Bronchial epithelial cell (primary cell): ENCODE measurements around the gene TRAPPC13. TPM values are rescaled to one million over a fixed set of nuclear protein-coding genes. Genes with fewer than 3 reads are reported as not detected.
"Not testable (repeated sequence)": the region's sequence is repeated elsewhere in the genome, so short reads cannot be mapped to it uniquely, and the experiment has no call there.

Source experiments
- DNase-seq: peaks from one replicate; pipeline ENCODE4 v3.0.0-alpha.2; 2010; ENCODE audit warnings: low read depth
- FAIRE-seq: peaks from 2 replicates; lab custom pipeline; 2011; peaks lifted over from hg19 to GRCh38; lab: Jason Lieb, UNC
- H3K27me3 ChIP-seq: 2 replicates; pipeline ENCODE4 v1.5.1; 2011; ENCODE audit warnings: low read length; ENCODE audit not compliant: control insufficient read depth, insufficient read depth
- H3K36me3 ChIP-seq: 2 replicates; pipeline ENCODE4 v1.5.1; 2011; ENCODE audit warnings: low read length; ENCODE audit not compliant: control insufficient read depth, insufficient read depth
- H3K4me3 ChIP-seq: 2 replicates; pipeline ENCODE4 v1.5.1; 2011; ENCODE audit warnings: mild to moderate bottlenecking, low read depth, low read length, control low read depth
- CTCF ChIP-seq: IDR thresholded peaks from 2 replicates; pipeline ENCODE4 v1.5.1; 2011; ENCODE audit warnings: mild to moderate bottlenecking, moderate library complexity, low read length, control low read depth, inconsistent platforms; ENCODE audit not compliant: insufficient read depth, severe bottlenecking
- total RNA-seq: library from RNA; depleted of rRNA; stranded (reverse); fragments of >200 nt; gene quantifications from 2 replicates; pipeline ENCODE4 v1.2.1, GENCODE V29; 2014

Gene TRAPPC13
- total RNA-seq, 1 donor from 2014 or later: 21.6 TPM

- Histone ChIP-seq H3K4me3 (no peak overlapping the region), H3K36me3 (no peaks in the 10 kb centered on the region), H3K27me3 (no peaks in the 10 kb centered on the region)
- TF ChIP-seq CTCF: peak; percentile 46
- FAIRE-seq (no peak), DNase-seq (peak; percentile 32)
Observed at GRCh38 chr5:65663804-65664521, 39.1 kb downstream of the TRAPPC13 start.

DNA sequence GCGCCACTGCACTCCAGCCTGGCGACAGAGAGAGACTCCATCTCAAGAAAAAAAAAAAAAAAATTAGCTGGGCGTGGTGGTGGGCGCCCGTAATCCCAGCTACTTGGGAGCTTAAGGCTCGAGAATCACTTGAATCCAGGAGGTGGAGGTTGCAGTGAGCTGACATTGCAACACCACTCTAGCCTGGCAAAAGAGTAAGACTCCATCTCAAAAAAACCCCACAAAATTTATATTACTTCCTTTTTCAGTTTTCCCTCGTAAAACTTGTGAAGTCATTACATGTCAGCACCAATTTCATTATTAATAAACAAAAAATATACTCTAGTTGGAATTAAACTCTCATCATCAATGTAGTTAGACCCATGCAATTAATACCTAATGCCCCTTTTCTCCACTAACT is 43.9 kb downstream of the TRAPPC13 start:
- no peak for FAIRE-seq
- TF ChIP-seq CTCF: no peak
- Histone ChIP-seq H3K36me3 (no peaks in the 10 kb centered on the region), H3K4me3 (no peak overlapping the region), H3K27me3 (no peaks in the 10 kb centered on the region)
- DNase-seq: no peak

DNA sequence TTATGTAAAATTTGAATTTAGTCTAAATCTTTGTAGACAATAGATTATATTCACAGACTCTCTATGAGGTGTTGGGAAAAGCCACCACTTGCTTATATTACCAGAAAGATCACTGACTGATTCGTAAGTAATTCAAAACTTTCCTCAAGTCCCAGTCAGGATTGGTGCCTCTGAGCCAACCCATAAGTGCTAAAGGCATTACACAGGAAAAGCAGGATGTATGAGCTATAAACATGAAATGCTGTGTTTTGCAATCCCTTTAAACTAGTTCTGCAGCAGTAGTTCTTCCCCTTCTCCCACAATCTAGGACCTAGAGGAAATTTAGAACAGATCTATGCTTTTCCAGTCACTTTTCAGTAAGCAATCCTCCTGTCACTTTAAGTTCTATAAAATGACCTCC is 48.0 kb downstream of the TRAPPC13 start:
- no peak overlapping the region for H3K4me3 ChIP-seq
- no peak for TF ChIP-seq CTCF
- no peak for FAIRE-seq
- no peaks in the 10 kb centered on the region for H3K36me3 ChIP-seq
- peak; percentile 77 for DNase-seq
- H3K27me3 ChIP-seq: no peaks in the 10 kb centered on the region

DNA sequence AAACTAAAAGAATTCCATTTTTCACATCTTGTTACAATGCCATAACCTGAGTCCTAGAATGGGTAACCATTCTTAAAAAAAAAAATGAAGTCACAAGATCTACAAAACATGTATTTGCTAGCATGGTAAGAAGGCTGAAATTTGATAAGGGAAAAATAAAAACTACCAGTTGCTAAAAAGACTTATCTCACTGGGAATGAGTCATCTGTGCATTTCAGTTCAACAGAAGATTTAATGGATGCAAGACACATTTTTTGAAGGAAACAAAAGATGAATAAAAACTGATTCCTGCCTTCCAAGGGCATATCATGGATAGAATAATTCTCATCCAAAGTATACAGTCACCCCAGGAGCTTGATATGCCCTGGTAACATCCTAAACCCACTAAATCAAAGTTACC is 49.9 kb downstream of the TRAPPC13 start:
- TF ChIP-seq CTCF: no peak
- FAIRE-seq: no peak
- H3K4me3 ChIP-seq: no peak overlapping the region
- no peaks in the 10 kb centered on the region for H3K27me3 ChIP-seq
- no peaks in the 10 kb centered on the region for H3K36me3 ChIP-seq
- DNase-seq: peak; percentile 23

- H3K27me3 ChIP-seq, FAIRE-seq, H3K36me3 ChIP-seq: not testable (repeated sequence)
Observed at GRCh38 chr5:65676056-65676455, 51.2 kb downstream of the TRAPPC13 start.

DNA sequence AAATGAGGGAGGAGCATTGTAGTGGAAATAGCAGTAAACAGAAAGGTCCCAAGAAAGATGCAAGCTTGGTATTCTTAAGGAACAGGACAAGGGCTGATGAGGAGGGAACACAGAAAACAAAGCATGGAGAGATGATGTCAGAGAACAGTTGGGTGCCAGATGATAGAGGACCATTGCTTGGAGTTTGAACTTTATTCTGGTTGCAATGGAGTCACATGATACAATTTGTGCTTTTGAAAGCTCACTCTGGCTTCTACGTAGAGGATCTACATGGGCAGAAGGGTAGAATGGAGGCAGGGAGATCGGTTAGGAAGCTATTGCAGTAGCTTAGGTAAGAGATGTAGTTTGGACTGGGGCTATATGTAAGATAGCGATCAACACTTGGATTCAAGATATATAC is 57.3 kb downstream of the TRAPPC13 start:
- peak; percentile 18 for FAIRE-seq

More at GRCh38 chr5:65676056-65676455, 51.2 kb downstream of the TRAPPC13 start:
- H3K4me3 ChIP-seq, DNase-seq: not testable (repeated sequence)

More for the DNA sequence above, 57.3 kb downstream of the TRAPPC13 start:
- H3K27me3 ChIP-seq: no peaks in the 10 kb centered on the region
- TF ChIP-seq CTCF: no peak
- peaks cover 2% of the 10 kb centered on the region for H3K36me3 ChIP-seq
- DNase-seq: no peak
- no peak overlapping the region for H3K4me3 ChIP-seq
